HepG2 (cell line): ENCODE results near the gene SMARCA4. TPM values are rescaled to one million over a fixed set of nuclear protein-coding genes. Genes with fewer than 3 reads are reported as not detected.

Experiments
- ARNTL ChIP-seq: sonication (generic); formaldehyde crosslinking; IDR thresholded peaks from 2 replicates; pipeline ENCODE4 v1.4.0; 2020; ENCODE audit warnings: mild to moderate bottlenecking, missing genetic modification reagents
- E2F5 ChIP-seq: sonication (generic); formaldehyde crosslinking; conservative IDR thresholded peaks from 2 replicates; pipeline ENCODE4 v1.4.0; 2020; ENCODE audit warnings: missing genetic modification reagents
- HOXA9 ChIP-seq: sonication (generic); formaldehyde crosslinking; IDR thresholded peaks from 2 replicates; pipeline ENCODE4 v1.8.1; 2022; ENCODE audit warnings: missing genetic modification reagents, mild to moderate bottlenecking, moderate library complexity, borderline replicate concordance
- MLX ChIP-seq: IDR thresholded peaks from 2 replicates; pipeline ENCODE4 v1.6.1; 2016
- NFYB ChIP-seq: sonication (generic); formaldehyde crosslinking; IDR thresholded peaks from 2 replicates; pipeline ENCODE4 v1.4.0; 2020; ENCODE audit warnings: missing genetic modification reagents
- PTBP1 ChIP-seq: fragments of 200-400 bp; formaldehyde crosslinking; IDR thresholded peaks from 2 replicates; pipeline ENCODE4 v1.6.1; 2018; ENCODE audit warnings: low read length, low read depth; ENCODE audit not compliant: poor library complexity, severe bottlenecking
- RAD21 ChIP-seq: fragments of 450-650 bp; formaldehyde crosslinking; IDR thresholded peaks from 2 replicates; pipeline ENCODE4 v1.5.0; 2020; ENCODE audit warnings: mild to moderate bottlenecking
- SMAD9 ChIP-seq: sonication (generic); formaldehyde crosslinking; IDR thresholded peaks from 2 replicates; pipeline ENCODE4 v1.5.1; 2020; ENCODE audit warnings: mild to moderate bottlenecking, missing genetic modification reagents
- TBL1XR1 ChIP-seq: fragments of 150-350 bp; IDR thresholded peaks from 2 replicates; pipeline ENCODE4 v1.6.1; 2014; ENCODE audit warnings: borderline replicate concordance, low read length; ENCODE audit not compliant: partially characterized antibody
- TFDP2 ChIP-seq: sonication (generic); formaldehyde crosslinking; IDR thresholded peaks from 2 replicates; pipeline ENCODE4 v1.4.0; 2020; ENCODE audit warnings: missing genetic modification reagents
- ZNF124 ChIP-seq: sonication (generic); formaldehyde crosslinking; IDR thresholded peaks from 2 replicates; pipeline ENCODE4 v1.4.0; 2020; ENCODE audit warnings: missing genetic modification reagents
- ZNF281 ChIP-seq: sonication (generic); formaldehyde crosslinking; IDR thresholded peaks from 2 replicates; pipeline ENCODE4 v1.4.0; 2020; ENCODE audit warnings: missing genetic modification reagents, borderline replicate concordance
- ZNF329 ChIP-seq: sonication (generic); formaldehyde crosslinking; IDR thresholded peaks from 2 replicates; pipeline ENCODE4 v1.9.0; 2021; ENCODE audit warnings: low read depth, mild to moderate bottlenecking, missing genetic modification reagents
- ZNF33A ChIP-seq: sonication (generic); formaldehyde crosslinking; IDR thresholded peaks from 2 replicates; pipeline ENCODE4 v1.5.1; 2020; ENCODE audit warnings: missing genetic modification reagents, mild to moderate bottlenecking, moderate library complexity, borderline replicate concordance
- ZNF639 ChIP-seq: conservative IDR thresholded peaks from 2 replicates; pipeline ENCODE4 v1.6.1; 2018; ENCODE audit warnings: missing genetic modification reagents
- ZNF747 ChIP-seq: sonication (generic); formaldehyde crosslinking; IDR thresholded peaks from 2 replicates; pipeline ENCODE4 v1.8.1; 2023; ENCODE audit warnings: missing genetic modification reagents, mild to moderate bottlenecking, borderline replicate concordance
- ZNF777 ChIP-seq: sonication (generic); formaldehyde crosslinking; IDR thresholded peaks from 2 replicates; pipeline ENCODE4 v1.4.0; 2020; ENCODE audit warnings: missing genetic modification reagents
- ZNF790 ChIP-seq: sonication (generic); formaldehyde crosslinking; IDR thresholded peaks from 2 replicates; pipeline ENCODE4 v1.8.0; 2022; ENCODE audit warnings: missing genetic modification reagents, mild to moderate bottlenecking, borderline replicate concordance
- polyA plus RNA-seq, 8 experiments: library from polyadenylated mRNA; depleted of rRNA in 3 of 8; stranded (reverse) in 7 of 8; unstranded in 1 of 8; fragments of >200 nt; fragmentation: Illumina TruSeq in 4 of 8; extraction: Trizol in 4 of 8; gene quantifications; 2 replicates each; pipeline versions ENCODE4 v1.2.1 to v1.2.3, GENCODE V29; 2011 to 2016; ENCODE audit warnings: low read depth in 4 of 8, missing spikeins in 1 of 8, mixed read lengths in 1 of 8; ENCODE audit not compliant: insufficient read depth in 1 of 8
- total RNA-seq, 5 experiments: library from RNA; depleted of rRNA; stranded (reverse); fragments of >200 nt; fragmentation: Illumina TruSeq; extraction: Trizol; gene quantifications; 2 replicates each; pipeline ENCODE4 v1.2.3, GENCODE V29; 2016; ENCODE audit warnings: low read depth in 1 of 5

SMARCA4 gene
- total and polyA plus RNA-seq, 2 of the 13 experiments (the other 11 are each of a cell fraction or from before 2014, with no cell fraction given): 25.4 to 45.9 TPM

- TF ChIP-seq HOXA9 (CRISPR knock-in tag) (no peak), SMAD9 (CRISPR knock-in tag) (no peak), ZNF777 (CRISPR knock-in tag) (no peak), ZNF33A (CRISPR knock-in tag) (no peak), RAD21 (CRISPR knock-in tag) (no peak; the same call in 1 of the 2 replicates), TBL1XR1 (no peak), NFYB (CRISPR knock-in tag) (0 out of 2 replicates have a peak, but pooled peaks have one; percentile 13), ZNF639 (CRISPR knock-in tag) (peak; percentile 44), MLX (peak; percentile 61; the same call in 1 of the 2 replicates), ZNF747 (CRISPR knock-in tag) (peak; percentile 91), ARNTL (CRISPR knock-in tag) (0 out of 2 replicates have a peak, but pooled peaks have one; percentile 31), ZNF329 (CRISPR knock-in tag) (no peak), E2F5 (peak; percentile 74; the same call in 1 of the 2 replicates), TFDP2 (CRISPR knock-in tag) (peak; percentile 69), ZNF124 (CRISPR knock-in tag) (peak; percentile 71; the same call in 1 of the 2 replicates), PTBP1 (no peak), ZNF281 (CRISPR knock-in tag) (peak; percentile 66), ZNF790 (CRISPR knock-in tag) (peak; percentile 27; the same call in 1 of the 2 replicates)
Observed at GRCh38 chr19:10960314-10961072, at the start of gene SMARCA4 (continued).
